Stimulated activated naive B cell treated with anti-CD40 and anti-IgM and Interleukin-4, amounts not matched to agents 10 μg/mL and 1 μg/mL and 100 μg/mL, for 72 hours (primary cell): ENCODE results near the gene GGT1.
A peak's percentile ranks its signal among the peaks of the same experiment; 100 is the strongest.
"Not testable (repeated sequence)": the region's sequence is repeated elsewhere in the genome, so short reads cannot be mapped to it uniquely, and the experiment has no call there.

Experiments
- ATAC-seq, 2 donors: fragments of 150-1000 bp; cut with Tn5 transposase; replicated peaks; 2 replicates each; pipeline ENCODE4 v1.10.0; 2021; ENCODE audit warnings: moderate library complexity in 1 of 2
- DNase-seq: peaks from one replicate; pipeline ENCODE4 v3.0.0; 2021
- H3K27ac Mint-ChIP-seq: one replicate; pipeline ENCODE4 v1.8.0; 2022; ENCODE audit warnings: mild to moderate bottlenecking, mixed read lengths
- H3K27me3 Mint-ChIP-seq, 2 donors: one replicate each; pipeline ENCODE4 v1.8.0; 2022; ENCODE audit warnings: mixed read lengths in 2 of 2
- H3K36me3 Mint-ChIP-seq, 2 donors: one replicate each; pipeline ENCODE4 v1.8.0; 2022; ENCODE audit warnings: mixed read lengths in 2 of 2, mild to moderate bottlenecking in 1 of 2
- H3K4me1 Mint-ChIP-seq, 2 donors: one replicate each; pipeline ENCODE4 v1.8.0; 2022; ENCODE audit warnings: mixed read lengths in 2 of 2, mild to moderate bottlenecking in 1 of 2
- H3K4me3 Mint-ChIP-seq, 2 donors: one replicate each; pipeline ENCODE4 v1.8.0; 2022; ENCODE audit warnings: mild to moderate bottlenecking in 2 of 2, mixed read lengths in 2 of 2, moderate library complexity in 1 of 2
- H3K9me3 Mint-ChIP-seq, 2 donors: one replicate each; pipeline ENCODE4 v1.8.0; 2022; ENCODE audit warnings: mixed read lengths in 2 of 2, mild to moderate bottlenecking in 1 of 2

GGT1 gene

DNA sequence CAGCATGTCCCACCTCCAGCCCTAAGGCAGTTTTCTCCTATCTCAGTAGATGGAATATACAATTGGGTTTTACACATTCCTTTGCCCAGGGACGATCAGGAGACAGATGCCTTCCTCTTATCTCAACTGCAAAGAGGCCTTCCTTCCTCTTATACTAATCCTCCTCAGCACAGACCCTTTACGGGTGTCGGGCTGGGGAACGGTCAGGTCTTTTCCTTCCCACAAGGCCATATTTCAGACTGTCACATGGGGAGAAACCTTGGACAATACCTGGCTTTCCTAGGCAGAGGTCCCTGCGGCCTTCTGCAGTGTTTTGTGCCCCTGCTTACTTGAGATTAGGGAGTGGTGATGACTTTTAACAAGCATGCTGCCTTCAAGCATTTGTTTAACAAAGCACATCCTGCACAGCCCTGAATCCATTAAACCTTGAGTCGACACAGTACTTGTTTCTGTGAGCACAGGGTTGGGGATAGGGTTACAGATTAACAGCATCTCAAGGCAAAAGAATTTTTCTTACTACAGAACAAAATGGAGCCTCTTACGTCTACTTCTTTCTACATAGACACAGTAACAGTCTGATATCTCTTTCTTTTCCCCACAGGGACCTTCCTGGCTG is 27.9 kb downstream of the GGT1 start:
- H3K27me3 Mint-ChIP-seq, H3K36me3 Mint-ChIP-seq, ATAC-seq, H3K9me3 Mint-ChIP-seq, H3K4me3 Mint-ChIP-seq, DNase-seq, H3K27ac Mint-ChIP-seq: not testable (repeated sequence)
- H3K4me1 Mint-ChIP-seq, result peaks cover 12 to 20% of the 10 kb centered on the region in 2 donors

DNA sequence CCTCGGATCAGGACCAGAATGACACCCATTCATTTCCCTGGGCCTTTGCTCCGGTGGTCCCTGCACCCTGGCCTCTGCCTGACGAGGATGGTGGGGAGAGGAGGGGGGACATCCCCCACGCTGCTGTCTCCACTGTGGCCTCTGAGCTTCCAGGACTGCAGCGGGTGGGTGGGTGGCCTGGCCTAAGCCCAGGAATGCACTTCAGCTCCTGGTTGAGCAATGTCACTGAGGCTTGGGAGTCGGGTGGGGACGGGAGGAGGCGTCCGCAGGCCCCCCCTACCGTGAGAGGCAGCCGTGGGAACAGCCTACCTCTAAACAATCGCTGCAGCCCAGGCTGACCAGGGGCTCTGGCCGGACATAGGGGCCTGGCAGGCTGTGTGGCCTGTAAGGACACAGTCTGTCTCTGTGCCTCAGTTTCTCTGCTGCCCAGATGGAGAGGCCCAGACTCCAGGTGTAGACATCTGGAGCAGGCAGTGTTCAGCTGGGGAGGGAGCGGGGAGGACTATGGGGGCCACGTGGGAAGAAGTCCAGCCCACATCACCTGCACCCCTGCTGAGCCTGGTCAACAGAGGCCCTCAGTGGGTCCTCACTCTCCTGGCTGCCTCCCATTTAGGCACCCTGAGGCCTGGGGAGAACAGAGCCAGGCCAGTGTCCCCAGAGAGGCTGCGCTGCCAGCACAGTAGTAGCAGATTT is 28.6 kb downstream of the GGT1 start:
- H3K27ac Mint-ChIP-seq, DNase-seq, H3K36me3 Mint-ChIP-seq, H3K9me3 Mint-ChIP-seq, ATAC-seq, H3K4me3 Mint-ChIP-seq, H3K27me3 Mint-ChIP-seq: not testable (repeated sequence)
- peaks cover 12 to 20% of the 10 kb centered on the region in 2 donors for H3K4me1 Mint-ChIP-seq

DNA sequence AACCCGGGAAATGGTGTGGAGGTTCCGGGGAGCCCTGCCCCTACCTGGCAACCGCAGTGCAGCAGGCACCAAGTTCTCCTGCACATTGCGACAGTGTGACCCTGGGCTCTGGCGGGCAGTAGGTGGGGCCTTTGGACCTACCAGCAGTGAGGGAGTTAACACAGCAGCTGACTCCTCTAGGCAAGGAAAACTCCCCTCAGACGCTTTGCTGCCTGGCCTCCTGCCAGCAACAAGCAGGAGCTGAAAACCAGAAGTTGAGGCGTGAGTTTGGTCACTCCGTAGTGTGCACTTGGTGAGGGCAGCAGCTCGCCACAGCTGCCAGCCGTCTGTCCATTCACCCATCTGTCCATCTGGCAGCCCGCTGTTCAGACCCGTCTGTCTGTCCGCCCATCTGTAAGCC is 29.6 kb downstream of the GGT1 start:
- DNase-seq, H3K27ac Mint-ChIP-seq, H3K4me3 Mint-ChIP-seq, ATAC-seq, H3K36me3 Mint-ChIP-seq, H3K9me3 Mint-ChIP-seq, H3K27me3 Mint-ChIP-seq: not testable (repeated sequence)
- H3K4me1 Mint-ChIP-seq, result peaks cover 12 to 20% of the 10 kb centered on the region in 2 donors

DNA sequence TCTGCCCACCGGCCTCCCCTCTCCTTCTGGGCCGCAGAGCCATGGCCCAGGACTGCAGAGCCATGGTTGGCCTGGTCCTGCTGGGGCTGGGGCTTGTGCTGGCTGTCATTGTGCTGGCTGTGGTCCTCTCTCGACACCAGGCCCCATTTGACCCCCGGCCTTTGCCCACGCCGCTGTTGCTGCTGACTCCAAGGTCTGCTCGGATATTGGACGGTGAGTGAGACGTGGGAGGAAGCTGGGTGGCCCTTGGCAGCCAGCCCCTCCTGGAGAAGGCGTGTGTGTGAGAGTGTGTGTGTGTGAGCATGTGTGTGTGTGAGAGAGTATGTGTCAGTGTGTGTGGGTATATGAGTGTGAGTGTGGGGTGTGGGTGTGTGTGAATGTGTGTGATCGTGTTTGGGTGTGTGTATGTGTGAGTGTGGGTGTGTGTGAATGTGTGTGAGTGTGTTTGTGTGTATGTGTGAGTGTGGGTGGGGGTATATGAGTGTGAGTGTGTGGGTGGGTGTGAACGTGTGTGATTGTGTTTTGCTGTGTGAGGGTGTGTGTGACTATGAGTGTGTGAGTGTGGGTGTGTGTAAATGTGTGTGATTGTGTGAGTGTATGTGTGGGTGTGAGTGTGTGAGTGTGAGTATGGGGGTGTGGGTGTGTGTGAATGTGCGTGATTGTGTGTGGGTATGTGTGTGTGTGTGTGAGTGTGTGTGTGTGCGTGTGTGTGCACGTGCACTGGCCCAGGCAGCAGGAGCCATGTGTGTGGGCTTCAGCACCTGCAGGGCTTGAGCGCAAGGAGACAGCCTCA is 30.4 kb downstream of the GGT1 start:
- not testable (repeated sequence) for H3K4me3 Mint-ChIP-seq, H3K27ac Mint-ChIP-seq, ATAC-seq, H3K9me3 Mint-ChIP-seq, DNase-seq, H3K27me3 Mint-ChIP-seq, H3K36me3 Mint-ChIP-seq
- peaks cover 12 to 20% of the 10 kb centered on the region in 2 donors for H3K4me1 Mint-ChIP-seq

DNA sequence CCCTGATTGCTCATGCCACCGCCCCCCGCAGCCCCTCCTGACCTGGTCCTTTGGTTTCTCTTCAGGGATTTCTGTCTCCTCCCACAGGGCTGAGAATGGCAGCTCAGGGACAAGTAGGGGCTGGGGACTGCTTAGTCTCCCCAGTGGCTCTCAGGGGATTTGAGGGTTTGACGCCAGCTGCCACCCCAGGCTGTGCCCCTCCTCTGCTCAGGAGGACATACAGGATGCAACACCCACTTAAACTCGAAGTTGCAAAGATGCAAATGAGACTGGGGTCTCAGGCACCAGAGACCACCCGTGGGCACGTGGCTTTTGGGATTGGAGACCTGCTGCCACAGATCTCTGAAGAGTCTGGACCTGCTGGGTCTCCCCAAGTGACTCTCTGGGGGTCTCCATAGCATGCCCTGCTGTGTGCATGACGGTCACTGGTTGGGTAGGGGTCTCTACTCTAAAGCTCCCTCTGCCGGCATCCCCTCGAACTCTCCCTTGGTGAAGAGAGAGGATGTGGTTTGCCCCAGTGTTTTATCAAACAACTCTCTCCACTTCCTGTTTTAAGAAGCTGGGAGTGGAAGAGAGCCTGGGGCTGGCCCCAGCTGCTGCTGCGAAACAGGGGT is 31.9 kb downstream of the GGT1 start:
- not testable (repeated sequence) for H3K9me3 Mint-ChIP-seq, DNase-seq, H3K27me3 Mint-ChIP-seq, ATAC-seq, H3K36me3 Mint-ChIP-seq
- Mint-ChIP-seq H3K27ac (peak overlapping the region; percentile 20), H3K4me1 (peaks cover 12 to 20% of the 10 kb centered on the region in 2 donors), H3K4me3 (peak overlapping the region; percentile 25 to 35)

DNA sequence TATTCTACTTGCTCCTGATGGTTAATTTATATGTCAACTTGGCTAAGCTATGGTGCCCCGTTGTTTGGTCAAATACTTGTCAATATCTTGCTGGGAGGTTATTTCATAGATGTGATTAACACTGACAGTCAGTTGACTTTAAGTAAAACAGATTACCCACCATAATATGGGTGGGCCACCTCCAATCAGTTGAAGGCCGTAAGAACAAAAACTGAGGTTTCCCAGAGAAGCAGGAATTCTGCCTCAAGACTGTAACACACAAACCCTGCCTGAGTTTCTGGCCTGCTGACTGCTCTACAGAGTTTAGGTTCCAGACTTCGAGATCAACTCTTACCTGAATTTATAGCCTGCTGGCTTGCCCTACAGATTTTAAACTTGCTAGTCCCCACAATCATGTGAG is 33.5 kb downstream of the GGT1 start:
- not testable (repeated sequence) for H3K4me3 Mint-ChIP-seq, DNase-seq, ATAC-seq, H3K36me3 Mint-ChIP-seq, H3K27me3 Mint-ChIP-seq, H3K27ac Mint-ChIP-seq, H3K9me3 Mint-ChIP-seq
- H3K4me1 Mint-ChIP-seq, result peaks cover 12 to 20% of the 10 kb centered on the region in 2 donors

DNA sequence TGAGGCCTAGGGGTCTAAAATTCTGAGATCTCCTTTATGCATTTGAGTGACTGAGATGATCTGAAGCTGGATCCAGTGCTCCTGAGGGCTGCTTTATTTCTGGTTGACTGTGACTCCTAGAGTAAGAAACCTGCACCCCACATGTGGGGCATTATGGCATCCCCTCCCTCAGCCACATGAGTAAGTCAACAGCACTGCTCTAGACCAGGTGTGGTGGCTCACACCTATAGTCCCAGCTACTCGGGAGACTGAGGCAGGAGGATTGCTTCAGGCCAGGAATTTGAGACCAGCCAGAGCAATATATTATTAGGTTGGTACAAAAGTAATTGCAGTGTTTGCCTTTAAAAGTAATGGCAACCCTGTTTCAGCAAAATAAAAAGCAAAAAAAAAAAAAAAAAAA is 39.3 kb downstream of the GGT1 start:
- ATAC-seq, H3K27ac Mint-ChIP-seq, H3K4me3 Mint-ChIP-seq, H3K36me3 Mint-ChIP-seq, H3K27me3 Mint-ChIP-seq, DNase-seq, H3K4me1 Mint-ChIP-seq, H3K9me3 Mint-ChIP-seq: not testable (repeated sequence)

GRCh38 chr22:24644409-24644808 is 41.4 kb downstream of the GGT1 start:
- H3K4me3 Mint-ChIP-seq, DNase-seq, H3K36me3 Mint-ChIP-seq, ATAC-seq, H3K27ac Mint-ChIP-seq, H3K9me3 Mint-ChIP-seq, H3K4me1 Mint-ChIP-seq, H3K27me3 Mint-ChIP-seq: not testable (repeated sequence)

- H3K36me3 Mint-ChIP-seq, ATAC-seq, H3K4me1 Mint-ChIP-seq, H3K4me3 Mint-ChIP-seq, H3K27me3 Mint-ChIP-seq, H3K9me3 Mint-ChIP-seq, DNase-seq, H3K27ac Mint-ChIP-seq: not testable (repeated sequence)
Measured at GRCh38 chr22:24645408-24646399, 42.7 kb downstream of the GGT1 start.

- H3K27ac Mint-ChIP-seq, ATAC-seq, DNase-seq, H3K4me1 Mint-ChIP-seq, H3K9me3 Mint-ChIP-seq, H3K36me3 Mint-ChIP-seq, H3K27me3 Mint-ChIP-seq, H3K4me3 Mint-ChIP-seq: not testable (repeated sequence)
Measured at GRCh38 chr22:24646756-24647155, 43.8 kb downstream of the GGT1 start.

DNA sequence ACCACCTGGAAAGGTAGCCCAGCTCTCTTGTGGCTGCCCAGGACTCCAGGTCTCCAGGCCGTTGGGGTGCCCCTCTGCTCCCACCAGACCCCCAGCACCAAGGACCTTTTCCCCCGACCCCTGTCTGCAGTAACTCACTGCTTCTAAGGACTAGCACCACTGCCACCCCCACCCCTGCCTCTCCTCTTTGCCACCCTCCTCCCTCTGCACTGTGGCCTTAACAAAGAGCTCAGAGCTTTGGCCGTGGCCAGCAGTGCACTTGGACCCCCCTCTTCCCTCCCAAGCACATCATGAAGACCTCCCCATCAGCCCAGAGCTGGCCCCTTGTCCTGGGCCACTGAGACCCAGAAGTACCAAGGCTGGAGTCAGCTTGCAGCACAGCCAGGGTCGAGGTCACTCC is 46.4 kb downstream of the GGT1 start:
- H3K9me3 Mint-ChIP-seq, H3K27ac Mint-ChIP-seq, DNase-seq, H3K4me1 Mint-ChIP-seq, H3K36me3 Mint-ChIP-seq, H3K4me3 Mint-ChIP-seq, ATAC-seq, H3K27me3 Mint-ChIP-seq: not testable (repeated sequence)

DNA sequence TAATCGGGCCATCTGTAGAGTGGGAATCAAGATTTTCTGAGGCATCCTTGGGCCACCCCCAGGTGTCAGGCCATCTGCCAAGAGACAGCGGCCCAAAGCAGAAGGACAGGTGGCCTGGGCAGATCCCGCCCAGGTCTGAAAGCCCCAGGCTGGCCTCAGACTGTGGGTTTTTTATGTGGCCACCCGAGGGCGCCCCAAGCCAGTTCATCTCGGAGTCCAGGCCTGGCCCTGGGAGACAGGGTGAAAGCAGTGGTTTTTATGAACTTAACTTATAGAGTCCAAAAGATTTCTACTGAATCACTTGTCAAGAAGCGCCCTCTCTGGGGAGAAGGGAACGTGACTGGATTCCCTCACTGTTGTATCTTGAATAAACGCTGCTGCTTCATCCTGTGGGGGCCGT is 47.9 kb downstream of the GGT1 start:
- H3K9me3 Mint-ChIP-seq, ATAC-seq, H3K27ac Mint-ChIP-seq, H3K4me3 Mint-ChIP-seq, H3K36me3 Mint-ChIP-seq, H3K27me3 Mint-ChIP-seq, H3K4me1 Mint-ChIP-seq: not testable (repeated sequence)
- peak; percentile 41 for DNase-seq

DNA sequence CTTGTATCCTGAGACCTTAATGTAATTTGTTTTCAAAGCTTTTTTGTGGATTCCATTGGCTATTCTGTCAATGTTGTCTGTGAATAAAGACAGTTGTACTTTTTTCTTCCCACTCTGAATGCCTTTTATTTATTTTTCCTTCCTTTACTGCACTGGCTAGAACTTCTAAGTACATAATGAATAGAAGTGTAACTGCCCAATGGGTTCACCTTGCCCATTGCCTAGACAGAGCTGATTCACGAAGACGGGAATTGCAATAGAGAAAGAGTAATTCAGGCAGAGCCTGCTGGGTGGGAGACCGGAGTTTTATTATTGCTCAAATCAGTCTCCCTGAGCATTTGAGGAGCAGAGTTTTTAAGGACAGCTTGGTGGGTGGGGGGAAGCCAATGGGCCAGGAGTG is 62.4 kb downstream of the GGT1 start:
- peaks cover 13 to 17% of the 10 kb centered on the region in 2 donors for H3K27me3 Mint-ChIP-seq
- not testable (repeated sequence) for ATAC-seq, DNase-seq, H3K27ac Mint-ChIP-seq, H3K9me3 Mint-ChIP-seq, H3K4me3 Mint-ChIP-seq, H3K36me3 Mint-ChIP-seq, H3K4me1 Mint-ChIP-seq

- ATAC-seq, result not testable (repeated sequence)
Measured at GRCh38 chr22:24667904-24668303, 64.9 kb downstream of the GGT1 start.

More at GRCh38 chr22:24667904-24668303, 64.9 kb downstream of the GGT1 start:
- DNase-seq, H3K27ac Mint-ChIP-seq, H3K4me3 Mint-ChIP-seq, H3K9me3 Mint-ChIP-seq, H3K4me1 Mint-ChIP-seq, H3K36me3 Mint-ChIP-seq: not testable (repeated sequence)
- H3K27me3 Mint-ChIP-seq, result peaks cover 20 to 24% of the 10 kb centered on the region in 2 donors
